Fibroblast of skin of scalp (primary cell): Measurements from ENCODE around the gene GPR35.
"Not testable (repeated sequence)": the region's sequence is repeated elsewhere in the genome, so short reads cannot be mapped to it uniquely, and the experiment has no call there.

Experiments used
- DNase-seq: peaks from one replicate; pipeline ENCODE4 v3.0.0-alpha.2; 2013

Gene GPR35

DNA sequence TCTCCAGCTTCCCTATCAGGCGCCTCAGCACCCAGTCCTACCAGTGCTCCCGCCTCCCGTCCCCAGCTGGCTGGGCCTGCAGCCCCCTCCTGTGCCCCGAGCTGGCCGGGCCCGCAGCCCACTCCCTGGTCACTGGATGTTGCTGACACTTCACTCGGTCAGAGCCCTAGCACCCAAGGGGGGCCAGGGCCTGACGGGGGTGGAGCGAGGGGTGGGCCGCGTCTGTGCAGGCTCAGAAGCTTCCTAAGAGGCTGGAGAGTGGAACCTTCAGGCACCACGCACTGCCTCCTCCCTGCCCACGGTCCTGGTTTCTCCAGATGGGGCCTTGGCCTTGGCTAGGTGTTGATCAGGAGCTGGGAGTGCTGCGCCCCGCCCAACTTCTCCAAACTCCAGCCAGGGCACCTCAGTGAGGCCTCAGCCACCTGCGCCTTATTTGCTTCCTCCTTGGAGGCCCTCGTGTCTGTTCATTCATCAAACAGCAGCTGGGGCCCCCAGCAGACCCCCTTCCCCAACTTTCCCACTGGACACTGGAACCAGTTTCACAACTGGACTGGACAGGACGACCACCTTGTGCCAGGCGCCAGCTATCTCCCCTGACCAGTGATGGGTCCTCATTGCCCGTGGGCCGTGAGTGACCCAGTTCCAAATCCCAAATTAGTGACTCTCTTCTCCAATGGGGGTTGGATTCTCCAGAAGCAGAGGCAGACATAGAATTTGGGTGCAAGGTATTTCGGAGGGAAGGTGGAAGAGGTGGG, 22.0 kb upstream of the GPR35 start:
- no peak for DNase-seq

GRCh38 chr2:240603846-240604245, 21.4 kb upstream of the GPR35 start:
- DNase-seq, result no peak

GRCh38 chr2:240604291-240604938, 20.9 kb upstream of the GPR35 start:
- DNase-seq, result no peak

DNA sequence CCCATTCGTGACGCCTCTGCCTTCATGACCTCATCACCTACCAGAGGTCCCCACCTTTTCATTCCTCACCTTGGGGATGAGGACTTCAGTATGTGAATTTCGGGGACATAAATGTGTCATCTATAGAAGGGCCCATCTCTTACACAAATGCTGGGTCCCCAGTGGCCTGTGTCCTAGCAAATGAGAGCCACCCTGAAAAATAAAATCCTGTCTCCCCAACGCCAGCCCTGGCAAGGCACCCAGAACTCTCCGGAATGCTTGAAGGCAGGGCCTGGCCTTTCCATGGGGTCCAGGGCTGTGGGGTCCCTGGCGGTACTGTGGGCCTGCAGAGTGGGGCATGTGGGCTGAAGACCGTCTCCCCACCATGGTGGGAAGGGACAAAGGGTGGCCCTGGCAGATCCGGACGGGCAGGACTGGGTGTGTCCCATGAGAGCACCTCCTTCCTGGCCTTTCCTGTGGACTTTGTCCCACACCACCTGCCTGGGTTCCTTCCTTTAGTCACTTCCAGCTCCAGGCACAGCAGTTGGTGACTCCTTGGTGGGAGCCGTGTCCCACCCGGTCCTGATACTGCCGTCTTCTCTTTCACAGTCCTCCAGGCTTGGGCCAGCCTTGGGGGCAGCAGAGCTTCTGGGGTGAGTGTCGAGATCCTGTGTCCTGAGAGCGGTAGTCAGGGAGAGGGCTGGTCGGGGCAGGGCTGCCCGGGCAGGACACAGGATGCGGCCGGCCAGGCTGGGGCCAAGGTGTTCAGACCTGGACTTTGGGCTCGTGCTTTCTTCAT, 20.2 kb upstream of the GPR35 start:
- no peak for DNase-seq

DNA sequence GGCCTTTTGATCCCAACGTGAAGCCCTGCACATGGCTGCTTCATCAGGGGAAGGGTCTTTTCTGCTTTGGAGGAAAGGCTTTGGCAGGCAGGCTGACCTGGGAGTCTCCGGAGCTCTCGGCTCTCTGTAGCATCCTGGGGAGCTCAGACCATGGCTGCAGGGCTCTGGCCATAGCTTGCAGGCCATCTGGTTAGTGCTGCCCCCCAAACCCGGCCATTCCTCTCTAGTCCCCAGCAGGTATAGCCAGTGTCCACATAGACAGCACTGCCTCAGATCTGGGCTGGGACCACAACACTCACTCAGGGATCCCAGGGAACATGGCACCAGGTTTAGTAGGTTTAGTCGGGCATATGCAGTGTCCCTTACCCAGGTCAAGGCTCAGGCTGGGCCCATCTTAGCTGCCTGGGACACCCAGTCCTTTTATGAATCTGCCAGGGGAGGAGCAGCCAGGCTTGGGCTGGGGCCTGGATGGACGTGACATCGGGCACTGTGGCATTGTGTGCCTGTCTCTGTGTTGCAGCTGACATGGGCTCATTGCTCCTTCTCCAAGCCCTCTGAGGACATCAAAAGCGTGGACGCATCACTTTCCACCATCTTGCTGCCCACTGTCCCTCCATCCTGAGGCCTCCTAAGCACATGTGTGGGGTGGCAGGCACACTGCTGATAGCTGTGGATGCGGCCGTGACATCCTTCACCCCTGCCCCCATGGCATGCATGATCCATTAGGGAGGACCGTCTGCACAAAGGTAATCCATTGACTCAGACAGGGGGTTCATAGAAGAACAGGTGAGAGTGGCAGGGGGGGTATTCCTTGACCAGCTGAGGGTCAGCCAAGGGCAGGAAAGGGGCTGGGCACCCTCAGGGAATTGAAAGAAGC, 19.2 kb upstream of the GPR35 start:
- DNase-seq, result no peak

- DNase-seq, result no peak
Observed at GRCh38 chr2:240611601-240612210, 13.6 kb upstream of the GPR35 start.

DNA sequence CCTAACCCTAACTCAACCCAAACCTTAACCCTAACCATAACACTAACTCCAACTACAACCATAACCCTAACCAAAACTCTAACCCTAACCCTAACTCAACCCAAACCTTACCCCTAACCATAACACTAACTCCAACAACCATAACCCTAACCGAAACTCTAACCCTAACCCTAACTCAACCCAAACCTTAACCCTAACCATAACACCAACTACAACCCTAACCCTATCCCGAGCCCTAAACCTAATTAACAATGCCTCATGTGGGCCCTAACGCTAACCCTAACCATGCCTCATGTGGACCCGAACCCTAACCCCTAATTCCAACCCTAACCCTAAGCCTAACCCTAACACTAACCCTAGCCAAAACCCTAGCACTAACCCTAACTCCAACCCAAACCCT, 11.5 kb upstream of the GPR35 start:
- no peak for DNase-seq

DNA sequence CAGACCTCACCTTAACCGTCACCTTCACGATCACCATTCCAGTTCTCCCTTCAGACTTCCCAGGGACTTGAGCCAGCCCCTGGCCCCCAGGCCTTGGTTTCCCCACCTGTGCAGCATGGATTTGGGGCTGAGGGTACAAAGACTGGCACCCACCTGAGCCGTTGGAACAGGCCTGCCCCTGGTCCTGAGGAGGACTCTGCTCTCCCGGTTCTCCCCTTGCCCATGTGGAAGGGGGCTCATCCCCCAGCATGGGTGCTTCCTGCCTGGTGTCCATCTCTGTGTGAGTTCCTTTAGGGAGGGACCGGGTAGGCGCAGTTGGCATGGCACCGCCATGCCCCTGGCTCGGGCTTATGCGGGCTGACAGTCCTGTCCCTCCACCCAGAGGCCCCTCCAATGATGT, 10.9 kb upstream of the GPR35 start:
- no peak for DNase-seq

GRCh38 chr2:240615396-240615795, 9.9 kb upstream of the GPR35 start:
- no peak for DNase-seq

DNA sequence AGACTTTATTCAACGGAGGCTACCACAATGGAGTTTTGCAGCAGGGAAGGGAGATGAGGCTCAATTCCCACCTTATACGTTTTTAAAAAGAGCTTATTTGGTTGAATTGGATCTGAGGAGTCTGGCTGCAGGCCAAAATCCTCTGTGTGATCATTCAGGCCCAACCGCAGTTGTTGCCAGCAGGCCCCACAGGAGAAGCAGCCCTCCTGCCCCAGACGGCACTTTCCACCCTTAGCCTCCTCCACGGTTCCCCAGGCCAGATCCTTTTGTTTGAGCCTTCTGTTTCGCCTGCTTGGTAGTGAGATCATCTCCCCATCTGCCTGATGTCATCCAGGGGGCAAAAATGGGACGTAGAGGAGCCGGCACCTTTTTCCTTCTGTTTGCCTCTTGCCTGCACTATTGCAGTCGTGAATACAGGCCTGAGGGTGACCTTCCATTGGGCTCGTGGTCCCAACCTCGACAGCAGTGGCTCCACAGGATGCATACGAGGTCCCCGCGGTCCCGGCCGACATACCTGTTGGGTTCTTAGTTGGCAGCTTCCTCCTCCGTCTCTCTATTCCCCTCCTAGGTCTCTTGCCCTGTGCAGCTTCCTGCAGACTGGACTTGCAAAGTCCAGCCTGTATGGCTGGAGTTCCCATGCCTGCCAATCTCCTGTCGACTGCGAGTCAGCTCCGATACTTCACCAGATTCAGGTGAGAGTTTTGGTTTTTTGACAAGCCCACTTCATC, 9.3 kb upstream of the GPR35 start:
- no peak for DNase-seq

DNA sequence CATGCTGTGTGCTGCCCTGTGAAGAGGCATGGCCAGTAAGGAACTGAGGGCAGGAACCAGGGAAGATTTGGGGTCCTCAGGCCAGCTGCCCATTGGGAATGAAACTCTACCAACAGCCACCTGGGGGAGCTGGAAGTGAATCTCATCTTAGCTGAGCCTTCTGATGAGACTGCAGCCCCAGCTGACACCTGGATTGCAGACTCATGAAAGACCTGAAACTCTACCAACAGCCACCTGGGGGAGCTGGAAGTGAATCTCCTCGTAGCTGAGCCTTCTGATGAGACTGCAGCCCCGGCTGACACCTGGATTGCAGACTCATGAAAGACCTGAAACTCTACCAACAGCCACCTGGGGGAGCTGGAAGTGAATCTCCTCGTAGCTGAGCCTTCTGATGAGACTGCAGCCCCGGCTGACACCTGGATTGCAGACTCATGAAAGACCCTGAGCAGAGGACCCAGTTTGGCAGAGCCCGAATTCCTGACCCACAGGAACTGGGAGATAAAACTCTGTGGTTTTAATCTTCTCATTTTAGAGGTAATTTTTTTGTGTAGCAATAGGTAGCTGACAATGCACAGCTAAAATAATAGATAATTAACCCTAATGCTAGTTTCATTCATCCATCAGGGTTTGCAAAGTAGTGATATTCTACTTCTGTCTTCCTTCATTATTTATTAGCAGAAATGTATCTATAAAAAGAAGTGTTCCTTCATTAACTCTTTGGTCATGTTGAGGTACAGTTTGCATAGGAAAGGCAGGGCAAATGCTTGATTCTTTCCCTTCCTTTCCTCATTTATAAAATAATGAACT, 8.2 kb upstream of the GPR35 start:
- not testable (repeated sequence) for DNase-seq

- DNase-seq, result no peak
Observed at GRCh38 chr2:240618776-240619175, 6.5 kb upstream of the GPR35 start.

DNA sequence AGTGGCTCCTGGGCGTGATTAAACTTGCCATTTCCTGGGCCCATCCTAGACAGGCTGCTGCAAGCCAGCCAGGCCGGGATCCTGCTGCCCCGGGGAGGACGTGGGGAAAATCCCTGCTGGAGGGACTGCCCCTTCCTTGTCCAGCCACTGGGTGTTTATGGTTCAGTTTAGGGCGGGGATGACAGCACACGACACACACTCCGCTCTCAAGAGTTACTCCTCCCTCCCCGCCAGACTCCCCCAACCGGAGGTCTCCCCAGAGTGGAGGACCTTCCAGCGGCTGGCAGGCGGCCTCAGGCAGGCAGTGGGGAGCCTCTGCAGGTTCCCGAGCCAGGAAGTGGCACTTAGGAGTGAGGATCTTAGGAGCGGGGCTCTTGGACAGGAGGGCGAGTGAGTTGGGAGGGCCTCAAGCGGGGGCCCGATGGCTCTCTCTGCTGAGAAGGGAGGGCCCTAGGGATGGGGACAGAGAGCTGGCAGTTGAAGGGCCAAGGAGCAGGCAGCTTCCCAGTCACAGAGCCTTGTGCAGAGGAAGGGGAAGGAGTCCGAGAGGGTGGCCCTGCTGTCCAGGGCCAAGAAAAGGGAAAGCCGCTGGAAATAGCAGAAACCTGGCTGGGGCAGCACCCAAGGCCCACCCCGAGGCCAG, 5.7 kb upstream of the GPR35 start:
- no peak for DNase-seq

GRCh38 chr2:240620149-240620731, 5.0 kb upstream of the GPR35 start:
- DNase-seq, result no peak

GRCh38 chr2:240620859-240621258, 4.4 kb upstream of the GPR35 start:
- DNase-seq, result no peak

GRCh38 chr2:240622060-240622411, 3.2 kb upstream of the GPR35 start:
- no peak for DNase-seq

- peak; percentile 35 for DNase-seq
Observed at GRCh38 chr2:240622531-240623235, 2.6 kb upstream of the GPR35 start.

- DNase-seq, result no peak
Observed at GRCh38 chr2:240623531-240624010, 1.7 kb upstream of the GPR35 start.
